ENCODE results near the gene FER1L5. TPM values are rescaled to one million over a fixed set of nuclear protein-coding genes. Genes with fewer than 3 reads are reported as not detected.
A peak's percentile ranks its signal among the peaks of the same experiment; 100 is the strongest.

FER1L5 gene
- total and polyA plus RNA-seq, 2 donors (not counting 3 experiments of a cell fraction or from before 2014, with no cell fraction given): not detected

- Histone ChIP-seq H2AFZ (ENCODE audit: low read depth, low read length) (no peak overlapping the region), H3K27me3 (ENCODE audit: control insufficient read depth in 2 of 2, insufficient read depth in 2 of 2, low read length in 2 of 2) (no peaks in the 10 kb centered on the region), H3K27ac (ENCODE audit: insufficient read depth, low read depth, low read length) (peak overlapping the region; percentile 70), H3K36me3 (ENCODE audit: control insufficient read depth in 2 of 2, extremely low read depth in 1 of 2, insufficient read depth in 2 of 2, low read length in 2 of 2) (peaks cover 0 to 23% of the 10 kb centered on the region in 2 experiments), H4K20me1 (replicated peaks; ENCODE audit: control insufficient read depth, extremely low read depth, insufficient read depth, low read length) (no peaks in the 10 kb centered on the region), H3K79me2 (ENCODE audit: control insufficient read depth, insufficient read depth, low read length) (peaks cover 10% of the 10 kb centered on the region), H3K4me3 (replicated peaks in 1 of 3; ENCODE audit: insufficient read depth in 1 of 3, low read depth in 1 of 3, low read length in 3 of 3) (no peak overlapping the region), H3K9me3 (replicated peaks; ENCODE audit: control insufficient read depth, insufficient read depth, low read length) (no peaks in the 10 kb centered on the region), H3K9ac (replicated peaks; ENCODE audit: extremely low read depth, insufficient read depth, low read length) (peak overlapping the region; percentile 63), H3K9me1 (replicated peaks; ENCODE audit: control insufficient read depth, extremely low read depth, insufficient read depth, low read length) (no peaks in the 10 kb centered on the region), H3K4me2 (ENCODE audit: insufficient read depth, low read length) (peak overlapping the region; percentile 84), H3K4me1 (ENCODE audit: control insufficient read depth, extremely low read depth, insufficient read depth, low read length) (peaks cover 19% of the 10 kb centered on the region)
- DNase-seq (ENCODE audit: low read depth, low spot score) (no peak), FAIRE-seq (peak; percentile 47)
- TF ChIP-seq FOS (IDR thresholded peaks at IDR 0.05; ENCODE audit: borderline replicate concordance, insufficient read depth, low read length): no peak
- TF ChIP-seq MAX (IDR thresholded peaks at IDR 0.05; ENCODE audit: insufficient read depth, insufficient read length): no peak
- CTCF ChIA-PET: interaction anchor here (1.2 to 1.6 kb wide), 3 partner anchors 8 to 72 kb away, joined by 4 to 7 read pairs (median 4); partner anchors contain the start of gene KANSL3
- dilution Hi-C loops (cut with MboI; ENCODE audit: extremely low pct_ligation_motif_present, low sequenced_read_pairs): no loop called here
- POLR2A ChIA-PET: interaction anchor here (1.7 kb wide), 1 partner anchor 11 kb away, joined by 5 read pairs; the partner anchor contains the start of gene KANSL3
- intact Hi-C loops (cut with micrococcal nuclease): no loop called here
- BruUV-seq (replicated peaks): no TSS peak
Observed at GRCh38 chr2:96626553-96626942, 16.0 kb upstream of the FER1L5 start.

- Histone ChIP-seq H3K27ac (ENCODE audit: insufficient read depth, low read depth, low read length) (no peak overlapping the region), H3K9ac (replicated peaks; ENCODE audit: extremely low read depth, insufficient read depth, low read length) (no peak overlapping the region), H3K4me2 (ENCODE audit: insufficient read depth, low read length) (no peak overlapping the region), H3K9me3 (replicated peaks; ENCODE audit: control insufficient read depth, insufficient read depth, low read length) (no peaks in the 10 kb centered on the region), H4K20me1 (replicated peaks; ENCODE audit: control insufficient read depth, extremely low read depth, insufficient read depth, low read length) (no peaks in the 10 kb centered on the region), H2AFZ (ENCODE audit: low read depth, low read length) (no peak overlapping the region), H3K9me1 (replicated peaks; ENCODE audit: control insufficient read depth, extremely low read depth, insufficient read depth, low read length) (no peaks in the 10 kb centered on the region), H3K4me1 (ENCODE audit: control insufficient read depth, extremely low read depth, insufficient read depth, low read length) (peaks cover 12% of the 10 kb centered on the region), H3K36me3 (ENCODE audit: control insufficient read depth in 2 of 2, extremely low read depth in 1 of 2, insufficient read depth in 2 of 2, low read length in 2 of 2) (peaks cover 0 to 20% of the 10 kb centered on the region in 2 experiments), H3K27me3 (ENCODE audit: control insufficient read depth in 2 of 2, insufficient read depth in 2 of 2, low read length in 2 of 2) (no peaks in the 10 kb centered on the region), H3K79me2 (ENCODE audit: control insufficient read depth, insufficient read depth, low read length) (peaks cover 32% of the 10 kb centered on the region), H3K4me3 (replicated peaks in 1 of 3; ENCODE audit: insufficient read depth in 1 of 3, low read depth in 1 of 3, low read length in 3 of 3) (no peak overlapping the region)
- intact Hi-C loops (cut with micrococcal nuclease) (loop anchor here (10.0 kb wide), 1 partner anchor 333 kb away; no protein-coding TSS in a partner anchor), dilution Hi-C loops (cut with MboI; ENCODE audit: extremely low pct_ligation_motif_present, low sequenced_read_pairs) (no loop called here)
- no peak for FAIRE-seq
- ChIA-PET POLR2A (interaction anchor here (0.6 kb wide), 1 partner anchor 226 kb away, joined by 8 read pairs; the partner anchor contains the start of gene ANKRD39), CTCF (interaction anchor here (1.0 kb wide), 1 partner anchor 16 kb away, joined by 3 read pairs; no protein-coding TSS in a partner anchor)
- no TSS peak for BruUV-seq (replicated peaks)
- DNase-seq (ENCODE audit: low read depth, low spot score): no peak
- no peak for TF ChIP-seq GATA2 (IDR thresholded peaks at IDR 0.05; ENCODE audit: insufficient read depth, insufficient read length, low read depth, low read length)
- no peak for TF ChIP-seq CTCF (IDR thresholded peaks at IDR 0.05; ENCODE audit: extremely low read depth in 1 of 2, insufficient read depth in 1 of 2, low read depth in 1 of 2, low read length in 2 of 2)
- no peak for TF ChIP-seq MAX (IDR thresholded peaks at IDR 0.05; ENCODE audit: insufficient read depth, insufficient read length)
- no peak for TF ChIP-seq FOS (IDR thresholded peaks at IDR 0.05; ENCODE audit: borderline replicate concordance, insufficient read depth, low read length)
- TF ChIP-seq JUN (IDR thresholded peaks at IDR 0.05; ENCODE audit: borderline replicate concordance, insufficient read depth, insufficient read length, low read depth): no peak
- no peak for TF ChIP-seq MYC (IDR thresholded peaks at IDR 0.05; ENCODE audit: low read depth, low read length)
- no peak for TF ChIP-seq EZH2 (IDR thresholded peaks at IDR 0.05; ENCODE audit: borderline replicate concordance, low read depth, low read length, severe bottlenecking)
- TF ChIP-seq POLR2AphosphoS5 (IDR thresholded peaks at IDR 0.05; ENCODE audit: insufficient read depth, low read depth, low read length): no peak
- TF ChIP-seq POLR2A (IDR thresholded peaks at IDR 0.05; ENCODE audit: low read depth, low read length): no peak
Observed at GRCh38 chr2:96631804-96632435, 10.6 kb upstream of the FER1L5 start.

All from endothelial cell of umbilical vein (primary cell).